Fibroblast of lung (primary cell): ENCODE measurements around the gene WNT11. TPM values are rescaled to one million over a fixed set of nuclear protein-coding genes. Genes with fewer than 3 reads are reported as not detected.

Experiments
- DNase-seq, 2 donors: peaks; one replicate each; pipeline versions ENCODE4 v3.0.0 to v3.0.0-alpha.2; 2010; ENCODE audit warnings: low read depth in 2 of 2
- H2AFZ ChIP-seq: 2 replicates; pipeline ENCODE4 v1.5.1; 2012; ENCODE audit warnings: low read length, control low read depth, inconsistent platforms
- H3K27ac ChIP-seq: 2 replicates; pipeline ENCODE4 v1.5.1; 2011; ENCODE audit warnings: low read length, control low read depth; ENCODE audit not compliant: insufficient read depth
- H3K27me3 ChIP-seq: 2 replicates; pipeline ENCODE4 v1.5.1; 2011; ENCODE audit warnings: mild to moderate bottlenecking, low read length; ENCODE audit not compliant: control insufficient read depth, insufficient read depth
- H3K36me3 ChIP-seq: 2 replicates; pipeline ENCODE4 v1.5.1; 2011; ENCODE audit warnings: low read length; ENCODE audit not compliant: control insufficient read depth, insufficient read depth
- H3K4me1 ChIP-seq: 2 replicates; pipeline ENCODE4 v1.5.1; 2011; ENCODE audit warnings: low read length; ENCODE audit not compliant: control insufficient read depth, insufficient read depth; ENCODE audit errors: extremely low read depth
- H3K4me2 ChIP-seq: 2 replicates; pipeline ENCODE4 v1.5.1; 2011; ENCODE audit warnings: low read length, control low read depth; ENCODE audit not compliant: insufficient read depth; ENCODE audit errors: extremely low read depth
- H3K4me3 ChIP-seq, 4 experiments: fragments of 200-600 bp in 1 of 4; sonication (generic) in 1 of 4; replicated peaks in 1 of 4; 2 replicates each; pipeline ENCODE4 v1.5.1; 2011 to 2016; ENCODE audit warnings: low read length in 4 of 4, low read depth in 3 of 4, mild to moderate bottlenecking in 3 of 4, control low read depth in 2 of 4, inconsistent platforms in 1 of 4, mixed read lengths in 1 of 4; ENCODE audit not compliant: insufficient read depth in 1 of 4; ENCODE audit errors: control extremely low read depth in 1 of 4
- H3K79me2 ChIP-seq: 2 replicates; pipeline ENCODE4 v1.5.1; 2012; ENCODE audit warnings: mild to moderate bottlenecking, low read length, inconsistent platforms; ENCODE audit not compliant: control insufficient read depth, insufficient read depth
- H3K9ac ChIP-seq: 2 replicates; pipeline ENCODE4 v1.5.1; 2011; ENCODE audit warnings: mild to moderate bottlenecking, low read length, control low read depth; ENCODE audit not compliant: insufficient read depth
- H3K9me3 ChIP-seq: 2 replicates; pipeline ENCODE4 v1.5.1; 2012; ENCODE audit warnings: low read depth, low read length; ENCODE audit not compliant: control insufficient read depth, insufficient read depth
- H4K20me1 ChIP-seq: 2 replicates; pipeline ENCODE4 v1.5.1; 2011; ENCODE audit warnings: low read length; ENCODE audit not compliant: control insufficient read depth, insufficient read depth; ENCODE audit errors: extremely low read depth
- CTCF ChIP-seq, 2 donors: IDR thresholded peaks in 1 of 2; conservative IDR thresholded peaks in 1 of 2; 1 replicate in 1 of 2; 2 replicates in 1 of 2; pipeline ENCODE4 v1.5.1; 2011 to 2012; ENCODE audit warnings: low read length in 2 of 2, control low read depth in 1 of 2, inconsistent platforms in 1 of 2, low read depth in 1 of 2, mild to moderate bottlenecking in 1 of 2
- EZH2 ChIP-seq: IDR thresholded peaks from 2 replicates; pipeline ENCODE4 v1.5.1; 2012; ENCODE audit warnings: low read length, control low read depth, mild to moderate bottlenecking; ENCODE audit errors: missing control alignments
- polyA plus RNA-seq, 2 donors: library from polyadenylated mRNA; depleted of rRNA in 1 of 2; stranded (reverse) in 1 of 2; unstranded in 1 of 2; fragments of >200 nt; gene quantifications; 2 replicates each; pipeline ENCODE4 v1.2.1, GENCODE V29; 2011 to 2012; ENCODE audit warnings: missing spikeins in 1 of 2
- total RNA-seq: library from RNA; depleted of rRNA; stranded (reverse); fragments of >200 nt; gene quantifications from 2 replicates; pipeline ENCODE4 v1.2.1, GENCODE V29; 2014

WNT11 gene
- total and polyA plus RNA-seq, 2 donors (not counting 1 experiment from before 2014, with no cell fraction given) = 0.07 to 0.33 TPM

- Histone ChIP-seq H4K20me1 (no peaks in the 10 kb centered on the region), H3K27ac (no peak overlapping the region), H3K79me2 (no peaks in the 10 kb centered on the region), H3K36me3 (no peaks in the 10 kb centered on the region), H3K9ac (no peak overlapping the region), H3K9me3 (no peaks in the 10 kb centered on the region), H3K27me3 (no peaks in the 10 kb centered on the region), H3K4me3 (no peak overlapping the region), H3K4me1 (peaks cover 6% of the 10 kb centered on the region), H3K4me2 (no peak overlapping the region), H2AFZ (no peak overlapping the region)
- TF ChIP-seq EZH2 (no peak), CTCF (conservative IDR thresholded peaks at IDR 0.05 in 1 of 2, IDR thresholded peaks at IDR 0.05 in 1 of 2; ENCODE audit: low read depth in 1 of 2, low read length in 2 of 2) (no peak)
- no peak for DNase-seq
These were observed 30.8 kb upstream of the WNT11 start for GRCh38 chr11:76237000-76237649.

- Histone ChIP-seq H2AFZ (peak overlapping the region; percentile 94), H3K27me3 (peaks cover 3% of the 10 kb centered on the region), H4K20me1 (no peaks in the 10 kb centered on the region), H3K4me2 (peak overlapping the region; percentile 82), H3K27ac (peak overlapping the region; percentile 27), H3K36me3 (no peaks in the 10 kb centered on the region), H3K79me2 (no peaks in the 10 kb centered on the region), H3K9ac (peak overlapping the region; percentile 52), H3K4me3 (peak overlapping the region; percentile 80 to 91 (median 86)), H3K9me3 (no peaks in the 10 kb centered on the region), H3K4me1 (peaks cover 6% of the 10 kb centered on the region)
- peak; percentile 53 to 57 for DNase-seq
- TF ChIP-seq CTCF (conservative IDR thresholded peaks at IDR 0.05 in 1 of 2, IDR thresholded peaks at IDR 0.05 in 1 of 2; ENCODE audit: low read depth in 1 of 2, low read length in 2 of 2) (no peak), EZH2 (no peak)
These were observed 30.0 kb upstream of the WNT11 start for GRCh38 chr11:76236092-76236999.
